Measurements from ENCODE around the gene SLC16A1.

Gene SLC16A1

GRCh38 chr1:112905395-112906149 is 50.4 kb downstream of the SLC16A1 start:
- no peaks in the 10 kb centered on the region for H3F3A ChIP-seq (ENCODE audit: low read depth)

GRCh38 chr1:112904831-112905261 is 51.1 kb downstream of the SLC16A1 start:
- H3K27me3 ChIP-seq (ENCODE audit: insufficient read depth, low read length, poor library complexity, severe bottlenecking): no peaks in the 10 kb centered on the region
- H3K4me2 ChIP-seq (ENCODE audit: low read depth, low read length, poor library complexity, severe bottlenecking): no peak overlapping the region
- H3K4me3 ChIP-seq (ENCODE audit: low read length, poor library complexity, severe bottlenecking): no peak overlapping the region
- H3K9ac ChIP-seq (ENCODE audit: low read depth, low read length, poor library complexity, severe bottlenecking): no peak overlapping the region
- H3K9me2 ChIP-seq (replicated peaks; ENCODE audit: low read depth, low read length): no peaks in the 10 kb centered on the region
- no peaks in the 10 kb centered on the region for H3K36me3 ChIP-seq (ENCODE audit: insufficient read depth, low read length)
- TF ChIP-seq CTCF (conservative IDR thresholded peaks at IDR 0.05; ENCODE audit: low read length) (no peak), EZH2phosphoT487 (IDR thresholded peaks at IDR 0.05; ENCODE audit: borderline replicate concordance) (no peak)
- H3K4me1 ChIP-seq (ENCODE audit: insufficient read depth, low read length, poor library complexity, severe bottlenecking): peaks cover 6% of the 10 kb centered on the region
- H3F3A ChIP-seq (ENCODE audit: low read depth): no peaks in the 10 kb centered on the region
- H4K20me1 ChIP-seq (ENCODE audit: insufficient read depth, low read length, poor library complexity, severe bottlenecking): no peaks in the 10 kb centered on the region
- H3K9me3 ChIP-seq (ENCODE audit: insufficient read depth, low read depth, low read length): no peaks in the 10 kb centered on the region
- H3K79me2 ChIP-seq (ENCODE audit: insufficient read depth, low read length): no peaks in the 10 kb centered on the region
- no peak overlapping the region for H2AFZ ChIP-seq (ENCODE audit: low read length)

More at GRCh38 chr1:112905395-112906149, 50.4 kb downstream of the SLC16A1 start:
- H3K9me2 ChIP-seq (replicated peaks; ENCODE audit: low read depth, low read length): no peaks in the 10 kb centered on the region
- H3K4me1 ChIP-seq (ENCODE audit: insufficient read depth, low read length, poor library complexity, severe bottlenecking): peaks cover 6% of the 10 kb centered on the region
- TF ChIP-seq CTCF (conservative IDR thresholded peaks at IDR 0.05; ENCODE audit: low read length) (no peak), EZH2phosphoT487 (IDR thresholded peaks at IDR 0.05; ENCODE audit: borderline replicate concordance) (no peak)
- no peaks in the 10 kb centered on the region for H3K9me3 ChIP-seq (ENCODE audit: insufficient read depth, low read depth, low read length)
- H3K4me2 ChIP-seq (ENCODE audit: low read depth, low read length, poor library complexity, severe bottlenecking): no peak overlapping the region
- no peak overlapping the region for H3K4me3 ChIP-seq (ENCODE audit: low read length, poor library complexity, severe bottlenecking)
- no peaks in the 10 kb centered on the region for H3K36me3 ChIP-seq (ENCODE audit: insufficient read depth, low read length)
- no peak overlapping the region for H3K9ac ChIP-seq (ENCODE audit: low read depth, low read length, poor library complexity, severe bottlenecking)
- no peaks in the 10 kb centered on the region for H3K27me3 ChIP-seq (ENCODE audit: insufficient read depth, low read length, poor library complexity, severe bottlenecking)
- no peak overlapping the region for H2AFZ ChIP-seq (ENCODE audit: low read length)
- H4K20me1 ChIP-seq (ENCODE audit: insufficient read depth, low read length, poor library complexity, severe bottlenecking): no peaks in the 10 kb centered on the region
- no peaks in the 10 kb centered on the region for H3K79me2 ChIP-seq (ENCODE audit: insufficient read depth, low read length)

GRCh38 chr1:112904071-112904830 is 51.7 kb downstream of the SLC16A1 start:
- no peaks in the 10 kb centered on the region for H3F3A ChIP-seq (ENCODE audit: low read depth)
- H3K79me2 ChIP-seq (ENCODE audit: insufficient read depth, low read length): no peaks in the 10 kb centered on the region
- no peaks in the 10 kb centered on the region for H3K9me2 ChIP-seq (replicated peaks; ENCODE audit: low read depth, low read length)
- H2AFZ ChIP-seq (ENCODE audit: low read length): no peak overlapping the region
- no peaks in the 10 kb centered on the region for H4K20me1 ChIP-seq (ENCODE audit: insufficient read depth, low read length, poor library complexity, severe bottlenecking)
- no peaks in the 10 kb centered on the region for H3K9me3 ChIP-seq (ENCODE audit: insufficient read depth, low read depth, low read length)
- H3K36me3 ChIP-seq (ENCODE audit: insufficient read depth, low read length): no peaks in the 10 kb centered on the region
- H3K9ac ChIP-seq (ENCODE audit: low read depth, low read length, poor library complexity, severe bottlenecking): no peak overlapping the region
- H3K4me3 ChIP-seq (ENCODE audit: low read length, poor library complexity, severe bottlenecking): no peak overlapping the region
- H3K4me1 ChIP-seq (ENCODE audit: insufficient read depth, low read length, poor library complexity, severe bottlenecking): peaks cover 6% of the 10 kb centered on the region
- no peak overlapping the region for H3K4me2 ChIP-seq (ENCODE audit: low read depth, low read length, poor library complexity, severe bottlenecking)
- TF ChIP-seq CTCF (conservative IDR thresholded peaks at IDR 0.05; ENCODE audit: low read length) (no peak), EZH2phosphoT487 (IDR thresholded peaks at IDR 0.05; ENCODE audit: borderline replicate concordance) (no peak)
- H3K27me3 ChIP-seq (ENCODE audit: insufficient read depth, low read length, poor library complexity, severe bottlenecking): no peaks in the 10 kb centered on the region
